HUES6 (cell line): ENCODE data around the gene CIB4.

Experiments
- H3K27ac ChIP-seq: 2 replicates; pipeline ENCODE4 v1.7.0; 2013; ENCODE audit warnings: low read depth, mild to moderate bottlenecking, low read length, inconsistent platforms
- H3K27me3 ChIP-seq: 2 replicates; pipeline ENCODE4 v1.6.1; 2013; ENCODE audit warnings: low read length; ENCODE audit not compliant: control insufficient read depth, insufficient read depth
- H3K36me3 ChIP-seq: 2 replicates; pipeline ENCODE4 v1.6.1; 2013; ENCODE audit warnings: low read length; ENCODE audit not compliant: control insufficient read depth, insufficient read depth
- H3K4me1 ChIP-seq: 2 replicates; pipeline ENCODE4 v1.6.1; 2013; ENCODE audit warnings: low read length; ENCODE audit not compliant: control insufficient read depth, insufficient read depth
- H3K4me3 ChIP-seq: 2 replicates; pipeline ENCODE4 v1.5.1; 2013; ENCODE audit warnings: low read depth, low read length
- H3K9ac ChIP-seq: one replicate; pipeline ENCODE4 v1.6.1; 2013; ENCODE audit warnings: mild to moderate bottlenecking, low read length
- H3K9me3 ChIP-seq: 2 replicates; pipeline ENCODE4 v1.6.1; 2013; ENCODE audit warnings: low read depth, low read length; ENCODE audit not compliant: control insufficient read depth, insufficient read depth

CIB4 gene

DNA sequence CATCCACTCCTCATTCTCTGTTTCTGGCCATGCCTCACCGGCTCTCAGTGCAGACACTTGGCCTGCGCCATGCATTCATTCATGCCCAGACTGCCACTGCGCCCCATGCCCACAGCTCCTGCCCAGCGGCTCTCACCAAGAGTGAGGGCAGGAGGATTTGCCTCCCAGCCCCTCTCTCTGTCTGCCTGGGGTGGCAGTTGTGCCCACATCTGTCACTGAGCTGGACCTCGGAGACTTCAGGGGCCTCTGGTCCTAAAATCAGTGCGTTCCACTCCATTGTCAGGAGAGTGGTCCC is 75.1 kb downstream of the CIB4 start:
- H3K27me3 ChIP-seq: peaks cover 48% of the 10 kb centered on the region
- H3K36me3 ChIP-seq: no peaks in the 10 kb centered on the region
- no peak overlapping the region for H3K4me3 ChIP-seq
- H3K27ac ChIP-seq: no peak overlapping the region
- H3K9me3 ChIP-seq: no peaks in the 10 kb centered on the region
- H3K9ac ChIP-seq: no peak overlapping the region
- peaks cover 22% of the 10 kb centered on the region for H3K4me1 ChIP-seq

DNA sequence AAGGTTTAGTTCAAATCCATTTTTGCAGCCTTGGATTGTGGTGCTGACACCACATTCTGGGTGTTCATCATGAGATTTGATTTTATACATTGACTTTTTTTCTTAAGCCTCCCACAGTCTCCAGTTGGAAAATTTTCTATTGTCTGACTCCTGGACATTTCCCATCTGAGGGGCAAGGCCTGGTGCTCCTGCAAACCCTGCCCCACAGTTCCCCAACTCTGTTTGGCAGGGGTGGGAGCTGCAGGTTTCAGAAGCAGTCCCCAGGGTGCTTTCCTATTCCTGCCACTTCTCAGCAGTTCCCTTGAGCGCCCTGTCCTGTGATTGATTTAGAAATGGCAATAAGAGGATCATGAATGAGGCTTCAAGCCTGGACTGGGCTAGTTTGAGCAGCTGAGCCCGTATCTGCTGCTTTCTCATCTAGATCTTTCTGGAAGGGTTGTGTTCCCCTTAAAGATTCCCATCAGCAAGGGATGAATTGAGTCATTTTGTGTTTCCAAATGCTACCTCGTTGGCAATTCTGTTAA is 77.0 kb downstream of the CIB4 start:
- Histone ChIP-seq H3K4me1 (peaks cover 14% of the 10 kb centered on the region), H3K4me3 (no peak overlapping the region), H3K27ac (no peak overlapping the region), H3K9ac (no peak overlapping the region), H3K36me3 (no peaks in the 10 kb centered on the region), H3K9me3 (no peaks in the 10 kb centered on the region), H3K27me3 (peaks cover 46% of the 10 kb centered on the region)

- no peaks in the 10 kb centered on the region for H3K36me3 ChIP-seq
- peaks cover 17% of the 10 kb centered on the region for H3K4me1 ChIP-seq
- no peak overlapping the region for H3K4me3 ChIP-seq
- no peak overlapping the region for H3K27ac ChIP-seq
- H3K27me3 ChIP-seq: peaks cover 49% of the 10 kb centered on the region
- H3K9me3 ChIP-seq: no peaks in the 10 kb centered on the region
- H3K9ac ChIP-seq: no peak overlapping the region
Observed at GRCh38 chr2:26563686-26564085, 77.5 kb downstream of the CIB4 start.

DNA sequence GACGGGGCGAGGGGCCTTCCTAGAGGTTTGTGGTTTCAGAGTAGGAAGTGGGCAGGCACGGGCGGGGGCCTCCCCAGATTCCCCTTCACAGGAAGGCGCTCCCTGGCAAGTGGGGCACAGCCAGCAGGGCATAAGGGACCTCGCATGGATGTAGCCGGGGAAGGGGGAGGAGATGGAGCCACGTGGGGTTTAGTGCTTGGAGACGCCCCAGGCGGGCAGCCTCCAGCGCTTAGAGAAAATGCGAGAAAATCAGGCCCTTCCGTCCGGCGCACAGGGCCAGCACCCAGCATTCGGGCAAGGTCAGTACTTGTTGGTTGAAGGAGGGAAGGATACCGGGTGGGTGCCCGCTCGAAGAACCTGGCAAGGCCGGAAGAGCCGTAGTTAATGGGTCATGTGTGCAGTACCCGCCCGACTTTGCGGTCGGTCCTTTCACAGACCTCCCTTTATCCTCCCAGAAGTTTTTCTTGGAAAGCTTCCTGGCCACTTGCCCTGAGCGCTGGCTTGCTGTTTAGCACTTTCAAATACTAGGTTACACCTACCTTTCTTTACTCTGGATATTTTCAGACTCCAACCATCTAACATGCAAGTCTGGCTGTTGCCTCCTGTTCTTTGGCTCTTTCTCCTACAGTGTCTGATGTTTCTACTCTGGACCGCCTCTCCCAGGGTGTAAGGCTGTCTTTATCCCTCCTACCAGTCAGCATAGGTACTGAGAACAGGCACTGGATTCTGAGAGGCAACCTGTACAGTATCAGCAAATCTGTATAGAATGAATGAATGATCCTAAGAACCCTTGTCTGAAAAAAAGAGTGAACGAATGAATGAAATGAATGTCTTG is 78.1 kb downstream of the CIB4 start:
- Histone ChIP-seq H3K9me3 (no peaks in the 10 kb centered on the region), H3K27ac (no peak overlapping the region), H3K27me3 (peaks cover 56% of the 10 kb centered on the region), H3K4me1 (peaks cover 18% of the 10 kb centered on the region), H3K4me3 (peak overlapping the region; percentile 54), H3K36me3 (no peaks in the 10 kb centered on the region), H3K9ac (no peak overlapping the region)

DNA sequence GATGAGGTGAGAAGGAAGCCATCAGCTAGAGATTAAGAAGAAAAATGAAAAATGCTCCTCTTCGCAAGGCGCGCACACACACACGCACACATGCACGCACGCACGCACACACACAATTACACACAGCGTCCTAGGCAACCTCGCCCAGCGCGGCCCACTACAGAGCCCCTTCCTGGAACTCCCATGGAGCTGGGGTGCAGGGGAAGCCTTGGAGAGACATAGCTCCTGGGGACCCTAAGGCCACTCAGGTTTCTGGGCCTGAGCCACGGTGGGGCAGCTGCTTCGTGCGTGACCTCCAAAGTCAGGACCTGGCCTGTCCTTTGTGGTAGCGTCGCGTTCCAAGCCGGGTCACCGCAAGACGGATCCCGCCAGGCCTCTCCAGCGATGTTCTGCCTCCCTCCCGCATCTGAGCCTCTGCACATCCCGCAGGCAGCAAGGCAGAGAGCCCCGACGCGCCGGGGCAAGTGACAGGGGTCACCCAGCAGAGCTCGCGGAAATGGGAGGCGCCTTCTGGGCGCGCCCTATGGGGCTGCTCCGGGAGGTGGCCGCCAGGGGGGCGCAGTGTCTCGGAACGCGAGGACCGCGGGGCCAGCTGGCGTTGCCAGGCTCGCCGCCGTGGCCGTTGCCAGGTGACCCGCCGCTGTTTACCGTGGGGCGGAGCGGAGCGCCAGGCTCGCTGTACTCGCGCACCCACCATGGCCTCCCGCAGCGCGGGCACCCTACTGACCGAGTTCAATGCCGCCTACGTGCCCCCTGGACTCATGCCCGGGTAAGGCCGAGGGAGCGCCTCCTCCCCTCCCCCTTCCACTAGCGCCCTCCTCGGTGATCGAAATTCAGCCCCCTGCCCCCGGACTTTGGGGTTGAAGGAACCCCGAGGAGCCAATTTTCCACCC is 79.0 kb downstream of the CIB4 start:
- H3K27me3 ChIP-seq: peaks cover 63% of the 10 kb centered on the region
- H3K36me3 ChIP-seq: no peaks in the 10 kb centered on the region
- H3K4me3 ChIP-seq: peak overlapping the region; percentile 54
- H3K9ac ChIP-seq: no peak overlapping the region
- no peak overlapping the region for H3K27ac ChIP-seq
- H3K4me1 ChIP-seq: peaks cover 10% of the 10 kb centered on the region
- no peaks in the 10 kb centered on the region for H3K9me3 ChIP-seq

- Histone ChIP-seq H3K4me1 (peaks cover 7% of the 10 kb centered on the region), H3K27me3 (peaks cover 63% of the 10 kb centered on the region), H3K9ac (no peak overlapping the region), H3K36me3 (no peaks in the 10 kb centered on the region), H3K27ac (no peak overlapping the region), H3K9me3 (no peaks in the 10 kb centered on the region), H3K4me3 (no peak overlapping the region)
Observed at GRCh38 chr2:26561376-26561775, 79.8 kb downstream of the CIB4 start.

DNA sequence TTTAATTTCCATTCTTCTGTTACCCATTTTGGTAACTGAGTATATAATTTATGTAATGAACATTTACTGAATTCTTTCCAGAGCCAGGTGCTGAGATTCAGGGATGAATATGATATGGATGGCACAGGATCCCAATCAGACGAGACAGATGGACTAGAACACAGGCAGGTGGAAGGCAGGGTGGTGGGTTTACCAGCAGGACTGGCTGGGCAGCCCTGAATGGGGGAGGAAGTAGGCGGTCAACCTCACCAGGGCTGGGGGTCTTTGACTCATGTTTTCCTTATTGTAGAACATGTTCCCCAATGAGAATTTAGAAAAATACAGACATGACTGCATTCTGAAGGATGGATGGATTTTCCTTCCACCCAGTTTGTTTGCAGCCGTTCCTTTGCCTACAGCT is 80.3 kb downstream of the CIB4 start:
- Histone ChIP-seq H3K9ac (no peak overlapping the region), H3K9me3 (no peaks in the 10 kb centered on the region), H3K4me1 (peaks cover 7% of the 10 kb centered on the region), H3K4me3 (no peak overlapping the region), H3K36me3 (no peaks in the 10 kb centered on the region), H3K27me3 (peaks cover 58% of the 10 kb centered on the region), H3K27ac (no peak overlapping the region)

- Histone ChIP-seq H3K9me3 (no peaks in the 10 kb centered on the region), H3K4me1 (peaks cover 7% of the 10 kb centered on the region), H3K27me3 (peaks cover 53% of the 10 kb centered on the region), H3K27ac (no peak overlapping the region), H3K9ac (no peak overlapping the region), H3K4me3 (no peak overlapping the region), H3K36me3 (no peaks in the 10 kb centered on the region)
Observed at GRCh38 chr2:26559556-26559955, 81.6 kb downstream of the CIB4 start.

GRCh38 chr2:26559044-26559405 is 82.1 kb downstream of the CIB4 start:
- no peak overlapping the region for H3K27ac ChIP-seq
- H3K36me3 ChIP-seq: no peaks in the 10 kb centered on the region
- no peak overlapping the region for H3K4me3 ChIP-seq
- H3K4me1 ChIP-seq: peaks cover 7% of the 10 kb centered on the region
- H3K27me3 ChIP-seq: peaks cover 53% of the 10 kb centered on the region
- H3K9me3 ChIP-seq: no peaks in the 10 kb centered on the region
- no peak overlapping the region for H3K9ac ChIP-seq

GRCh38 chr2:26558271-26559043 is 82.7 kb downstream of the CIB4 start:
- H3K9ac ChIP-seq: no peak overlapping the region
- peaks cover 8% of the 10 kb centered on the region for H3K4me1 ChIP-seq
- no peak overlapping the region for H3K27ac ChIP-seq
- H3K4me3 ChIP-seq: no peak overlapping the region; the same call in 1 of the 2 replicates
- peaks cover 49% of the 10 kb centered on the region for H3K27me3 ChIP-seq
- no peaks in the 10 kb centered on the region for H3K9me3 ChIP-seq
- no peaks in the 10 kb centered on the region for H3K36me3 ChIP-seq
